HepG2 (cell line): ENCODE results near the gene TAS1R1. TPM values are rescaled to one million over a fixed set of nuclear protein-coding genes. Genes with fewer than 3 reads are reported as not detected.

ENCODE experiments used
- ATAC-seq: fragments of 200-7000 bp; cut with Tn5 transposase; 3 replicates; pipeline ENCODE4 v1.9.1; 2020; ENCODE audit warnings: mild to moderate bottlenecking, moderate library complexity
- BruUV-seq: library from RNA; stranded (reverse); fragments of 400-500 nt; replicated peaks from 2 replicates; lab custom pipeline; 2021; lab: Mats Ljungman, UMichigan
- CTCF ChIA-PET: fragments of 300-600 bp; formaldehyde crosslinking; extraction: SDS; loops from one replicate; lab custom pipeline; 2021; ENCODE audit warnings: low total read pairs, inconsistent platforms, low intra/inter-chr PET ratio; lab: Yijun Ruan, JAX
- POLR2A ChIA-PET: fragments of 350-600 bp; sonication (Branson Sonifier 250); formaldehyde crosslinking; loops from one replicate; lab custom pipeline; 2020; ENCODE audit warnings: antibody characterized with exemption, inconsistent platforms; lab: Yijun Ruan, JAX
- DNase-seq: peaks from one replicate; pipeline ENCODE4 v3.0.0-alpha.2; 2015; ENCODE audit warnings: low spot score
- FAIRE-seq: peaks from 3 replicates; lab custom pipeline; 2011; peaks lifted over from hg19 to GRCh38; lab: Jason Lieb, UNC
- H2AFZ ChIP-seq: one replicate; pipeline ENCODE4 v1.6.1; 2011; ENCODE audit warnings: low read length, inconsistent platforms
- H3K27ac ChIP-seq: fragments of 300-600 bp; 3 replicates; pipeline ENCODE4 v1.8.0; 2011; ENCODE audit warnings: mixed run types, mild to moderate bottlenecking, mixed read lengths, low read length, inconsistent platforms; ENCODE audit not compliant: insufficient read depth; ENCODE audit errors: extremely low read length
- H3K27me3 ChIP-seq, 2 experiments: fragments of 200-600 bp in 1 of 2; 2 replicates in 1 of 2; 3 replicates in 1 of 2; pipeline versions ENCODE4 v1.6.0 to v1.8.0; 2011; ENCODE audit warnings: low read length in 2 of 2, mild to moderate bottlenecking in 2 of 2, moderate library complexity in 2 of 2, inconsistent platforms in 1 of 2; ENCODE audit not compliant: insufficient read depth in 2 of 2, control insufficient read depth in 1 of 2
- H3K36me3 ChIP-seq, 2 experiments: fragments of 200-600 bp in 1 of 2; replicated peaks in 1 of 2; 2 replicates in 1 of 2; 3 replicates in 1 of 2; pipeline versions ENCODE4 v1.5.1 to v1.8.0; 2011; ENCODE audit warnings: low read length in 2 of 2, inconsistent platforms in 1 of 2; ENCODE audit not compliant: insufficient read depth in 2 of 2, control insufficient read depth in 1 of 2
- H3K4me1 ChIP-seq: 2 replicates; pipeline ENCODE4 v1.5.1; 2012; ENCODE audit warnings: low read length, inconsistent platforms; ENCODE audit not compliant: insufficient read depth
- H3K4me2 ChIP-seq: 2 replicates; pipeline ENCODE4 v1.6.0; 2011; ENCODE audit warnings: low read depth, low read length, inconsistent platforms
- H3K4me3 ChIP-seq, 3 experiments: fragments of 200-600 bp in 1 of 3; sonication (generic), shearing (Covaris generic) in 1 of 3; replicated peaks in 1 of 3; 2 replicates each; pipeline ENCODE4 v1.5.1; 2011 to 2016; ENCODE audit warnings: low read length in 3 of 3, inconsistent platforms in 2 of 3, low read depth in 2 of 3, mild to moderate bottlenecking in 2 of 3, control low read depth in 1 of 3, mixed read lengths in 1 of 3; ENCODE audit not compliant: insufficient read depth in 1 of 3
- H3K79me2 ChIP-seq: one replicate; pipeline ENCODE4 v1.6.1; 2011; ENCODE audit warnings: low read length, inconsistent platforms; ENCODE audit not compliant: insufficient read depth
- H3K9ac ChIP-seq: 2 replicates; pipeline ENCODE4 v1.6.0; 2011; ENCODE audit warnings: mild to moderate bottlenecking, low read depth, low read length, inconsistent platforms; ENCODE audit not compliant: insufficient read depth
- H3K9me3 ChIP-seq: 2 replicates; pipeline ENCODE4 v1.5.1; 2012; ENCODE audit warnings: mild to moderate bottlenecking, low read length
- H4K20me1 ChIP-seq: 2 replicates; pipeline ENCODE4 v1.6.0; 2011; ENCODE audit warnings: inconsistent platforms, mild to moderate bottlenecking, low read length, moderate library complexity; ENCODE audit not compliant: insufficient read depth
- CC2D1A ChIP-seq: sonication (generic); formaldehyde crosslinking; IDR thresholded peaks from 2 replicates; pipeline ENCODE4 v1.8.1; 2023; ENCODE audit warnings: mild to moderate bottlenecking, missing genetic modification reagents
- GTF2F1 ChIP-seq: fragments of 150-350 bp; IDR thresholded peaks from 2 replicates; pipeline ENCODE4 v1.6.1; 2014; ENCODE audit warnings: low read length
- HNRNPLL ChIP-seq: fragments of 200-400 bp; formaldehyde crosslinking; IDR thresholded peaks from 2 replicates; pipeline ENCODE4 v1.6.1; 2017; ENCODE audit warnings: mild to moderate bottlenecking, low read depth, low read length; ENCODE audit not compliant: poor library complexity, severe bottlenecking
- HOMEZ ChIP-seq: IDR thresholded peaks from 2 replicates; pipeline ENCODE4 v1.6.1; 2016; ENCODE audit warnings: low read depth
- IRF2 ChIP-seq: IDR thresholded peaks from 2 replicates; pipeline ENCODE4 v1.6.1; 2018; ENCODE audit warnings: missing genetic modification reagents, missing compliant biosample characterization
- MLLT10 ChIP-seq: sonication (generic); formaldehyde crosslinking; IDR thresholded peaks from 2 replicates; pipeline ENCODE4 v1.4.0; 2020; ENCODE audit warnings: missing genetic modification reagents
- NFRKB ChIP-seq: fragments of 450-650 bp; IDR thresholded peaks from 2 replicates; pipeline ENCODE4 v1.6.1; 2017
- NFYC ChIP-seq: IDR thresholded peaks from 2 replicates; pipeline ENCODE4 v1.6.1; 2016; ENCODE audit warnings: missing genetic modification reagents, missing compliant biosample characterization
- POLR2AphosphoS5 ChIP-seq: IDR thresholded peaks from 2 replicates; pipeline ENCODE4 v1.6.1; 2012; ENCODE audit warnings: low read depth, low read length
- RCOR2 ChIP-seq: IDR thresholded peaks from 2 replicates; pipeline ENCODE4 v1.6.1; 2016; ENCODE audit warnings: missing biosample characterization, missing genetic modification reagents
- TERF1 ChIP-seq: sonication (generic); formaldehyde crosslinking; IDR thresholded peaks from 2 replicates; pipeline ENCODE4 v1.8.0; 2022; ENCODE audit warnings: mild to moderate bottlenecking, missing genetic modification reagents, moderate library complexity
- TOE1 ChIP-seq: sonication (generic); formaldehyde crosslinking; IDR thresholded peaks from 2 replicates; pipeline ENCODE4 v1.4.0; 2020; ENCODE audit warnings: mild to moderate bottlenecking, missing genetic modification reagents
- ZBTB38 ChIP-seq: sonication (generic); formaldehyde crosslinking; IDR thresholded peaks from 2 replicates; pipeline ENCODE4 v1.5.1; 2020; ENCODE audit warnings: mild to moderate bottlenecking, missing genetic modification reagents
- ZFP90 ChIP-seq: sonication (generic); formaldehyde crosslinking; IDR thresholded peaks from 2 replicates; pipeline ENCODE4 v1.8.0; 2022; ENCODE audit warnings: missing genetic modification reagents, mild to moderate bottlenecking, inconsistent platforms, borderline replicate concordance
- ZNF225 ChIP-seq: sonication (generic); formaldehyde crosslinking; IDR thresholded peaks from 2 replicates; pipeline ENCODE4 v1.4.0; 2020; ENCODE audit warnings: mild to moderate bottlenecking, missing genetic modification reagents
- ZNF24 ChIP-seq: fragments of 450-650 bp; IDR thresholded peaks from 2 replicates; pipeline ENCODE4 v1.6.1; 2017; ENCODE audit warnings: antibody characterized with exemption, mild to moderate bottlenecking
- ZNF333 ChIP-seq: sonication (generic); formaldehyde crosslinking; IDR thresholded peaks from 2 replicates; pipeline ENCODE4 v1.4.0; 2020; ENCODE audit warnings: mild to moderate bottlenecking, missing genetic modification reagents, borderline replicate concordance
- ZNF34 ChIP-seq: sonication (generic); formaldehyde crosslinking; IDR thresholded peaks from 2 replicates; pipeline ENCODE4 v1.4.0; 2020; ENCODE audit warnings: mild to moderate bottlenecking, missing genetic modification reagents, borderline replicate concordance
- ZNF468 ChIP-seq: sonication (generic); formaldehyde crosslinking; IDR thresholded peaks from 2 replicates; pipeline ENCODE4 v1.8.0; 2022; ENCODE audit warnings: mild to moderate bottlenecking, moderate library complexity, missing genetic modification reagents
- ZNF513 ChIP-seq: sonication (generic); formaldehyde crosslinking; conservative IDR thresholded peaks from 2 replicates; pipeline ENCODE4 v1.5.0; 2020; ENCODE audit warnings: missing genetic modification reagents
- WGBS: methylation state at CpG from one replicate; pipeline ENCODE4 v1.1.6; 2017; ENCODE audit warnings: low lambda C conversion rate; 5-methylcytosine and 5-hydroxymethylcytosine counted together
- in situ Hi-C: cut with HindIII; loops from 2 replicates; pipeline ENCODE4 v1.10.0; 2017; ENCODE audit warnings: low pct_unique_long_range_greater_than_20kb; ENCODE audit not compliant: extremely low pct_ligation_motif_present
- intact Hi-C: fragments of 100-400 bp; cut with micrococcal nuclease; formaldehyde crosslinking; loops from one replicate; pipeline ENCODE4 v1.10.0; 2022; ENCODE audit not compliant: unreplicated experiment
- polyA plus RNA-seq, 8 experiments: library from polyadenylated mRNA; depleted of rRNA in 3 of 8; stranded (reverse) in 7 of 8; unstranded in 1 of 8; fragments of >200 nt; fragmentation: Illumina TruSeq in 4 of 8; extraction: Trizol in 4 of 8; gene quantifications; 2 replicates each; pipeline versions ENCODE4 v1.2.1 to v1.2.3, GENCODE V29; 2011 to 2016; ENCODE audit warnings: low read depth in 4 of 8, missing spikeins in 1 of 8, mixed read lengths in 1 of 8; ENCODE audit not compliant: insufficient read depth in 1 of 8
- total RNA-seq, 5 experiments: library from RNA; depleted of rRNA; stranded (reverse); fragments of >200 nt; fragmentation: Illumina TruSeq; extraction: Trizol; gene quantifications; 2 replicates each; pipeline ENCODE4 v1.2.3, GENCODE V29; 2016; ENCODE audit warnings: low read depth in 1 of 5

The TAS1R1 gene
- total and polyA plus RNA-seq, 2 of the 13 experiments (the other 11 are each of a cell fraction or from before 2014, with no cell fraction given), result 1.4 to 1.6 TPM

- BruUV-seq, result no TSS peak
- Histone ChIP-seq H3K4me3 (peak overlapping the region; percentile 77 to 93 (median 92)), H3K79me2 (peaks cover 50% of the 10 kb centered on the region), H3K9ac (peak overlapping the region; percentile 87), H2AFZ (no peak overlapping the region), H3K4me1 (peaks cover 54% of the 10 kb centered on the region), H3K4me2 (peak overlapping the region; percentile 97), H3K36me3 (peaks cover 13 to 24% of the 10 kb centered on the region in 2 experiments), H3K27me3 (no peaks in the 10 kb centered on the region; a peak in 1 of 5 replicates), H3K9me3 (no peaks in the 10 kb centered on the region), H3K27ac (peak overlapping the region; percentile 100), H4K20me1 (peaks cover 36% of the 10 kb centered on the region)
- in situ Hi-C loops, result no loop called here
- ATAC-seq, result peak; percentile 48
- FAIRE-seq, result no peak
- POLR2A ChIA-PET, result interaction anchor here (0.6 to 7.1 kb wide), 11 partner anchors 10 to 183 kb away, joined by 3 to 113 read pairs (median 5); partner anchors contain the start of genes CAMTA1, NOL9, PHF13 and PLEKHG5
- intact Hi-C loops, result loop anchor here (1.0 to 2.0 kb wide), 2 partner anchors 23 to 32 kb away; partner anchors contain the start of gene ZBTB48
- CTCF ChIA-PET, result interaction anchor here (1.3 kb wide), 1 partner anchor 48 kb away, joined by 5 read pairs; the partner anchor contains the start of gene NOL9
- no peak for DNase-seq
- WGBS, result under 1% methylated on average over 32 of the region's 103 CpGs
- TF ChIP-seq ZNF34 (CRISPR knock-in tag) (no peak), ZBTB38 (CRISPR knock-in tag) (peak; percentile 30; the same call in 1 of the 2 replicates), GTF2F1 (no peak), POLR2AphosphoS5 (no peak), NFRKB (no peak), HNRNPLL (peak; percentile 99), HOMEZ (CRISPR knock-in tag) (no peak), MLLT10 (CRISPR knock-in tag) (no peak), TERF1 (CRISPR knock-in tag) (no peak), CC2D1A (no peak), ZNF24 (no peak), RCOR2 (CRISPR knock-in tag) (no peak), ZNF468 (CRISPR knock-in tag) (peak; percentile 61; the same call in 1 of the 2 replicates), ZFP90 (0 out of 2 replicates have a peak, but pooled peaks have one; percentile 29), ZNF513 (CRISPR knock-in tag) (no peak), NFYC (CRISPR knock-in tag) (no peak), TOE1 (CRISPR knock-in tag) (no peak), ZNF225 (0 out of 2 replicates have a peak, but pooled peaks have one; percentile 63), ZNF333 (no peak; the same call in 1 of the 2 replicates), IRF2 (CRISPR knock-in tag) (no peak)
Observed at GRCh38 chr1:6601923-6602668, 47.0 kb downstream of the TAS1R1 start.
